ENCODE measurements around the gene TDRD7.

Gene TDRD7

DNA sequence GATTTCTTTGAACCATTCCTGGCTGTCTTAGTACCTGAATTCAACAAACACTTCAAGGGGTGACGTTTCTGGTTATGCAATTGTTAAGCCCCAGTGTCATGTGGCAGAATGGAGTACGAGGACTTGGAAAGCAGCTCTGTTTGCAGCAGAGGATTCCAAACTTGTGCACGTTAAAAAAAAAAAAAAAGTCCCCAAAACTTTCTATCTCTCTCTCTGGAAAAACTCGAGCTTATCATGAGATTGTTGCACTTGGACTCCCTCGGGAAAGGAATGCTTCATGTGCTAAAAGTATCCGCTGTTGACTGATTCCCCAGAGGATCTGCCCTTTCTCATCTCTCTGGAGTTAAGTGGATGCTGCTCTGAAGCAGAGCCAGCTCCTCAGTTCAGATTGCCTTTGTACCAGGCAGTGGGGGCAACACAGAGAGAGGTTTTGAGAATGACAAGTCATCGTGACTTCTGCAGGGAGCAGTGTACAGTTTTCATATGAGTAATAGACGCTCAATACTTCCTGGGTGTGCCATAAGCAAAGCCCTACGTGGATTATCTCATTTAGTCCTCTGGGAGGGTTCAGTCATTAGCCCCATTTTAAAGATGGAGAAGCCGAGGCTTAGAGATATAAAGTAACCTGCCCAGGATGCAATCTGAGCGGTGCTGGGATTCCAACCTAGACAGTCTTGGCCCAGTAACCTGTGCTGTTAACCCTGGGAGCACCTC is 117.6 kb downstream of the TDRD7 start:
- DNase-seq, result no peak

- no peak for DNase-seq
Observed at GRCh38 chr9:97531888-97532376, 120.0 kb downstream of the TDRD7 start.

DNA sequence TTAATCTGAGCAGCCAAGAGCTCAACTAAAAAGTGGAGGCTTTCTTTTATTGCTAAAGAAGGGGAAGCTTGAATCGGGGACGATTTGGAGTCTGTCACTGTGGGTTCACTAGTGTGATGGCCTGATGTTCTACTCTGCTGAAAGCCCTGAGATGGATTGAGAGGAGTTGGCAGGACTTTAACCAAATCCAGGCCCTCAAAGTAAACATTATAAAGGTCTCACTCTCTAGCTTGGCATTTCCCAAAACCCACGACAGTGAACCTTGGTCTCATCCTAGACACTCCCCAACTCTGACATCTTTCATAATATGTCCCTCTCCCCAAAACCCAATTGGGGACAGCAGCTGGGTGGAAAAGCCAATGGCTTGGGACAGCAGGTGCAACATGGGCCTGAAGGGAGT is 122.3 kb downstream of the TDRD7 start:
- DNase-seq, result no peak

DNA sequence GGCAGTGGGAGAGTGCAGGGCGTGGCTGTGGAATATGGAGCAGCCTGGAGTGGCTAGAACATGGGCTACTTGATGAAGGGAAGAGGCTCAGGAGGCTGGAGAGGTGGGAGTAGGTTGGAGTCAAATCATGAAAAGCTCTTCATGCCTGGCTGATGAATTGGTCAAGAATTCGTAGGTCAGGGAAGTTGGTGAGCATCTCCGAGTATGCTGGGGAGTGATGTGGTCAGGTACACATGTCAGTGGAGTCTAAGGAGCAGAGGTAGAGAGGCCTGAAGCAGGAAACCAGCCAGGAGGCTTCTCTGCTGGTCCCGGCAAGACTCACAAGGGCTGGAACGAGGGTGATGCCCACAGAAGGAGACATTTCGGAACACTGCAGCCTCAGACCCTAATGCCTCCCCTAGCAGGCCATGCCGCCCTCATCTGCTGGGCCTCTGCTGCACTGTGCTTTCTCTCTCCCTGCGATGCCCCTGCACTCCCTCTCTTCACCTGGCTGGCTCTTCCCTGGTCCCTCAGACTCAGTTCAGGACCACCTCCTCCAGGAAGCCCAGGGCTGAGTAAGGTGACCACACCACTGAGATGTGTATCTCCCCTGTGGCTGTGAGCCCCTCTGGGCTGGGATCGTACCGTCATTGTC is 123.2 kb downstream of the TDRD7 start:
- no peak for DNase-seq

- DNase-seq, result no peak
Observed at GRCh38 chr9:97535771-97536170, 123.9 kb downstream of the TDRD7 start.

DNA sequence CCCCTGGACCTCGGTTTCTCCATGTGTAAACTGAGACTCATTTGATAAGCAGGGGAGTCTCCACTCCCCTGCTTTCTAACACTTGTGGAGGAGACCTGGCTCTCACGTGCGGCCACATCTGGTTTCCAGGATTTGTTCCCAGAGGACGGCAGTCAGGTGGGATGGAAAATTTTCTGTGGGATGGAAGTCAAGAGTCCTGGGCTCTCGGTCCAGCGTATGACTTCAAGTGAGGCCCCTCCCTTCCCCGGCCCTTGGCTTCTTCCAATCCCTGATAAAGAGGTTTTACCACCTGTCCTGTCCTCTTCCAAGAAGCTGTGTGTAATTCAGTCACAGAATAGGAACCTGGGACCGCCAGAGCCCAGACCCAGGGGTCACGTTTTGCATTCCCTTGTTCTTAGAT is 124.6 kb downstream of the TDRD7 start:
- DNase-seq, result no peak

DNA sequence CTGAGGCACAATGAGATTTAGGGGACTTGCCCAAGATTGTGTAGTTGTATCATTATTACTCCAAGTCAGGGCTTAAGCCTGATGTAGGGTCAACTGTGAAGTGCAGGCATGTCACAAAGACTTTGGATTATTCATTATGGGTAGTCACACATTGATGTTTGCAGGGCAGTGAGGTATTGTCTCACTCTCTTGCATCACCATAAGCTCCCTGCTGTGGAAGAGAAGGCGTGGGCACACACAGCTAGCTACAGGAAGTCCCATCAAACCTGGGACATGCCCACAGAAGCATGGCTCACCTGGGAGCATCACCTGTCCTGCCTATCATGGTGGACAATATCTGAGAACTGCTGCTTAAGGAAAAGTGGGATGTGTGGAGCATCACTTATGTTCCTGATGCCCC is 131.7 kb downstream of the TDRD7 start:
- DNase-seq, result no peak

DNA sequence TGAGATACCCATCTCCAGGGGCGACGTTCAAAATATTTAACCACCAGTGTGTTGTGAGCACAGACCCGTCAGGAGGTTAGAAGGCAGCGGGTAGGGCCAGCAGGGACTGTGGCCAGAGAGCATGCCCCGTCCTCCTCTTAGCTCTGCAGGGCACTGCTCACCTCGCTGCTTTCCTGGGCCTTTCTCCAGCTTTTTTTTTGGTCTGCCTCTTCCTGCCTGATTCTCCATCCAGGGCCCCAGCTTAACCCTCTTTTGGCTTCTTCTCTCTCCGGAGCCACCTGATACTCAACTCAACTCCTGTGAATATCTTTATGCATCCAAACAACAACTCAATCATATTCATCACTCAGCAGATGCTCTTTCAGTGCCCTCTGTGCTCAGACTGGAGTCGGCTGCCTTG is 133.6 kb downstream of the TDRD7 start:
- no peak for DNase-seq

Data from CD4-positive, alpha-beta T cell treated with Interleukin-4 for 4 hours (primary cell).